ENCODE data around the gene IL33.

DNA sequence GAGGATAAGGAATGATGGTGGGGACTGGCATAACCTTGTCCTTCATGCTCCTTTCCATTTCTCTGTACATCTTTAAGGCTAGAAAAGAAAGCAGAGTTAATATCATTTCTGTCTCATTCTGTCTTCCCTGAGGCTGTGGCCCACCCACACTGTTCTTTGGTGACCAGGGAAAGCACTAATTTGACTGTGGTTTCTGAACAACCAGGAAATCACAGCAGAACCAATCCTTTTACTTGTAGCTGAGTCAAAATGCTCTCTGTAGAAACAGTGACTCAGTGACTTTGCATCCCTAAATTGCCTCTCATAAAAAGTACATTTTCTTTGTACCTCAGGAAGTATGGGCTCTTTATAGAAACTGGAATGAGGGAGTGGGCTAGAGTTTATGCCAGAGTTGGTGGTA is 28.1 kb downstream of the IL33 start:
- TF ChIP-seq CTCF (IDR thresholded peaks at IDR 0.05) = no peak
- TF ChIP-seq POLR2A (IDR thresholded peaks at IDR 0.05; ENCODE audit: low read depth) = no peak

Data from esophagus muscularis mucosa (tissue), 3 donors.